Hematopoietic multipotent progenitor cell treated with erythropoietin and hydrocortisone succinate and interleukin-3 and kit ligand, for 15 days (in vitro differentiated cells): ENCODE measurements around the gene STX1A.
"Not testable (repeated sequence)": the region's sequence is repeated elsewhere in the genome, so short reads cannot be mapped to it uniquely, and the experiment has no call there.

Experiments
- DNase-seq: peaks from one replicate; pipeline ENCODE4 v3.0.0-alpha.2; 2015; ENCODE audit warnings: low spot score

The STX1A gene

DNA sequence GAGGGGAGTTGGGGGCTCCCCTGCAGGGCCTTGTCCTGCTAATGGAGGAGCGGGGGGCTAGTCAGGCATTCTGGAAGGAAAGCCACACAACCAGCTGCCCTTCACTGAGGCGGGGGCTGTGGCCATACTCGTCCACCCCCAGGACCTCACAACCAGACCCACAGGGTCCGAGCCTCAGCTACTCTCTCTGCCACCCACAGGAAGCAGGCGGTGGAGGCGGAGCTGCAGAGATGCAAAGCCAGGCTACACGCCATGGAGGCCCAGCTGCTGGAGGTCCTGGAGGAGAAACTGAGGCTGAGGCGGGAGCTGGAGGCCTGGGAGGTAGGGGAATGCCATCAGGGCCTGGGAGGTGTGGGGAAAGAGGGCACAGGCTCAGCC lies 16.0 kb upstream of the STX1A start:
- no peak for DNase-seq

DNA sequence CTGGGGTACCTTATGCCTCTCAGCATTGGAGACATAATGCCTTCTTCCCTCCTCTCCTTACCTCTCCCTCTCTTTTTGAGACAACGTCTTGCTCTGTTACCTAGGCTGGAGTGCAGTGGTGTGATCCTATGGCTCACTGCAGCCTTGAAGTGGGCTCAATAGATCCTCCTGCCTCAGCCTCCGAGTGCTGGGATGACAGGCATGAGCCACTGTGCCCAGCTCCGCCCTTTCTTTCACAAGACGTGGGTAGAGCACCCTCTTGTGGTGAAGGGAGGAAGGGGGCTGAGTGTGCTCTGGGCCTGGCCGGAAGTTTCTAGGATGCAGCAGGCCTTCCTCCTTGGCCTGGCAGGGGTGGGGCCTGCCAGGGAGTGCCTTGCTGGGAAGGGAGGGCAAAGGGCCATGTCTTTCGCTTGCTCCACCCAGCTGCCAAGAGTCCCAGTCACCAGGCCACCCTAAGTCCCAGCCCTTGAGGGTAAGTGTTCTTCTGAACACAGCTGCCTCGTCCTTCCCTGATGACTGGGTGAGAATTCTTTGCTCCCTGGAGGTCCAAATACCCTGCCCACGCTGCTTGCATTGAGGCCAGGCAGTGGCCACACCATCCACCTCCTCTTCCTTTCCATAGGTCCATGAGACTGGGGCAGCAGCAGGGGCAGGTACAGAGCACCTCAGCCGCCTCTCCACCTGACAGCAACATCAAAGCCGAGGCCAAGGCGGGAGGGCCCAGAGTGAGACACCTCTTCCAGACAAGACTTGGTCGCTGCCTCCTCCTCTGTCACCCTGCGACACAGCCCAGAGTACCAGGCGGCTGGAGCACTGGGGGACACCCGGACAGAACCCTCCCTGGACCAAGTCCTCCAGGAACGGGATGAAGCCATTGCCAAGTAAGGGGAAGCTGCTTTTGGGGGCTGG lies 15.4 kb upstream of the STX1A start:
- peak; percentile 92 for DNase-seq

DNA sequence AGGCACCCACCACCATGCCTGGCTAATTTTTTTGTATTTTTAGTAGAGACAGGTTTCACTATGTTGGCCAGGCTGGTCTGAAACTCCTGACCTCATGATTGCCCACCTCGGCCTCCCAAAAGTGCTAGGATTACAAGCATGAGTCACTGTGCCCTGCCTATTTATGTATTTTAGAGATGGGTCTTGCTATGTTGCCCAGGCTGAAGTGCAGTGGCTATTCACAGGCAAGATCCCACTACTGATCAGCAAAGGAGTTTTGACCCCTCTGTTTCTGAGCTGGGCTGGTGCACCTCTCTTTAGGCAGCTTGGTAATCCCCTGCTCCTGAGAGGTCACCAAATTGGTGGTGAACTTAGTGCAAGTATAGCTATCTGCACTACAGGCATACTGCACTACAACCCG lies 12.9 kb upstream of the STX1A start:
- no peak for DNase-seq

DNA sequence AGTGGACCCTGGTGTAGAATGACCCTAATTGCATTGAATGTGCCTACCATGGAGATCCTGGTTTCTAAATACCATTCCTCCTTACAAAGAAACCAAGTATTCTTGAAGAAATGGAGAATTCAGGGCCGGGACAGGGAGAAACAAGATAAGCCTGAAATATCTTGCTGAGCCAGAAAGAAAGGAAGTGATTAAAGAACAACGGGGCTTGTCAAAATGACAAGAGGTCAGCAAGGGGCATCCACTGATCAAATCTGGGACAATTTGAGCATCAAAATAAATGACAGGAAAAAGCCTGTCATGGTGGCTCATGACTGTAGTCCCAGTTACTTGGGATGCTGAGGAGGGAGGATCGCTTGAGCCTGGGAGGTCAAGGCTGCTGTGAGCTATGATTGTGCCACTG lies 11.0 kb upstream of the STX1A start:
- DNase-seq = no peak

DNA sequence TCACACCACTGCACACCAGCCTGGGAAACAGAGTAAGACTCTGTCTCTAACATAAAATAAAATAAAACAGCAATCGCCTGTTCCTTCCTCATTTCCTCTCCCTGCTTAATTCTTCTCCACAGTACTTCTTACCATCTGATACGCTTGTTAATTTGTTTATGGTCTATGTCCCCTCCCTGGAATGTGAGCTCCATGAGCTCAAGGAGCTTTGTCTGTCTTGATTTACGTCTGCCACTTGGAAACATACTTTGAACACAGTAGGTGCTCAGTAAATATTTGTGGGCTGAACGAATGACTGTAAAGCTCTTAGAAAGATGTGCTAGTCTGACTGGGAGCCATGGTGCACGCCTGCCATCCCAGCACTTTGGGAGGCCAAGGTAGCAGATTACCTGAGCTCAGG lies 9.1 kb upstream of the STX1A start:
- DNase-seq = no peak

DNA sequence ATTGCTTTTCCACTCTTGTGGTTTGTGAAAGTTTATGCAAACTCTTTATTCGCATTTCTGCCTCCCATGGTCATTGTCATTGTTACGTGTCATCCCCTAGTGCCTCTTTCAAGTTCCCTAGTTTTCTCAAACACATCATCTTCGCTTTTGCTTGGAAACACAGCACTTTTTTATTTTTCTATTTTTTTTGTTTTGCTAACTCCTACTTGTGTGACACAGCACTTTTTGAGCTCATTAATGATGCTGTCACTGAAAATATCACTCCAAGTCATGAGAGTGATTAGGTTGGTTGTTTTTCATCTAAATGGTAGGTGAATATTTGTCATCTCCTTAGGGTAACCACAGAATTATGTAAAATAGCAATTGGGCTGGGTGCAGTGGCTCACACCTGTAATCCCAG lies 8.5 kb upstream of the STX1A start:
- no peak for DNase-seq

DNA sequence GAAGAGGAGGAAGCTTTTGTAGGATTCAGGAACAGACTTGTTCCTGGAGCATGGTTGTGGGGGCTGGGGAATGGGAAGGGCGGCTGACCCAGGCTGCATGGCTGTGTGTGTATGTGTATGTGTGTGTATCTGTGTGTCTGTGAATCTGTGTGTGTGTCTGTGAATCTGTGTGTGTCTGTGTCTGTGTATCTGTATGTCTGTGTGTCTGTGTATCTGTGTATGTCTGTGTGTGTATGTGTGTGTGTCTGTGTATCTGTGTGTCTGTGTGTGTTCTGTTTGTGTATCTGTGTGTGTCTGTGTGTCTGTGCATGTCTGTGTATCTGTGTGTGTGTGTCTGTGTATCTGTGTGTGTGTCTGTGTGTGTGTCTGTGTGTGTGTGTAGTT lies 6.6 kb upstream of the STX1A start:
- DNase-seq = no peak

DNA sequence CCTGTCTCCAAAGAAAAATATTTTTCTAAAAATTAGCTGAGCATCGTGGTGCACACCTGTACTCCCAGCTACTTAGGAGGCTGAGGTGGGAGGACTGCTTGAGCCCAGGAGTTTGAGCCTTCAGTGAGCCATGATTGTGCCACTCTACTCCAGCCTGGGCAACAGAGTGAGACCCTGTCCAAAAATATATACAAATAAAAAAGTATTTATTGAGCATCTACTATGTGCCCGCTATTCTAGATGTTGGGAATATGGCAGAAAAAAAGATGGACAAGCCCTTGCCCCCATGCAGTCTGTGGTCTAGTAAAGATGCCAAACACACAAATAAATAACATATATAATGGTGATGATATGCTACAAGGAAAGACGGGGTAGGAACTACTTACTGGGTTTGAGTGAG lies 4.3 kb upstream of the STX1A start:
- no peak for DNase-seq

DNA sequence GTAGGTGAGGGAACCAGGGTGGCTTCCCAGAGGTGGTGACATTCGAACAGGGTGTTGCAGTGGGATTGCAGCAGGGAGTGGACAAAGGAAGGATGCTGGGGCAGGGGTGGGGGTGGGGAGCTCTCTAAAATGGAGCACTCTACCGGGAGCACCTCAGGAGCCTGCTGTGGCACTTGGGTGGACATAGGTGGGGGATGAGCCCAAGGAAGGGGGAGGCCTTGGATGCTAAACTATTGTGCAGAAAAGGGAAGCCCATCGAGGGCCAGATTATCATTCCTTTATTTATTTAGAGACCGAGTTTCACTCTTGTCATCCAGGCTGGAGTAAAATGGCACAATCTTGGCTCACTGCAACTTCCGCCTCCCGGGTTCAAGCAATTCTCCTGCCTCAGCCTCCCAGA lies 3.3 kb upstream of the STX1A start:
- DNase-seq = no peak

DNA sequence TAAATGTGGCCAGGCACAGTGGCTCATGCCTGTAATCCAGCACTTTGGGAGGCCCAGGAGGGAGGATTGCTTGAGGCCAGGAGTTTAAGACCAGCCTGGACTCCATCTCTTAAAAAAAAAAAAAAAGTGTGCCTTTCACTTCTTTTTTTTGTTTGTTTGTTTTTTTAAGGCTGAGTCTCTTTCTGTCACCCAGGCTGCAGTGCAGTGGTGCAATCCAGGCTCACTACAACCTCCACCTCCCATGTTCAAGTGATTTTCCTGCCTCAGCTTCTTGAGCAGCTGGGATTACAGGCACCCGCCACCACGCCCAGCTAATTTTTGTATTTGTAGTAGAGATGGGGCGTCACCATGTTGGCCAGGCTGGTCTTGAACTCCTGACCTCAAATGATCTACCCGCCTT lies 2.7 kb upstream of the STX1A start:
- DNase-seq = not testable (repeated sequence)

DNA sequence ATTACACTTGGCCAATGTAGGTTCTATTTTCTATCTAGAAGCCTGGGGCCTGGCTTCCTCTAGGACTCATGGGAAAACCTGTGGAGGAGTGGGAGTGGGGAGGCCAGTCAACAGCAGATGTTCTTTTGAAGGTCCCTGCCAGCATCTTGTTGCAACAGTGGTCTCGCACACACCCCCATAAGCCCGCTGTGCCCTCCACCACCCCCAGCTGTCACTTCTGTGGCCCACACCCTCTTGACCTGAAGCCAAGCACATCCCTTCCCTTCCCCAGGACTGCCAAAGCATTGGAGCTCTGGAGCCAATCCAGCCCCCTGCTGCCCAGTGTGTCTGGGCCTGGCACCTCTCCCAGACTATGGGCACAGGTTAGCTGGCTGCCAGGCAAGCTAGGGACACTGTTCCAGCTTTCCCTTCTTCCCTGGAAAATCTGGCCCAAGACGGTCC lies 1.9 kb upstream of the STX1A start:
- DNase-seq = no peak

DNA sequence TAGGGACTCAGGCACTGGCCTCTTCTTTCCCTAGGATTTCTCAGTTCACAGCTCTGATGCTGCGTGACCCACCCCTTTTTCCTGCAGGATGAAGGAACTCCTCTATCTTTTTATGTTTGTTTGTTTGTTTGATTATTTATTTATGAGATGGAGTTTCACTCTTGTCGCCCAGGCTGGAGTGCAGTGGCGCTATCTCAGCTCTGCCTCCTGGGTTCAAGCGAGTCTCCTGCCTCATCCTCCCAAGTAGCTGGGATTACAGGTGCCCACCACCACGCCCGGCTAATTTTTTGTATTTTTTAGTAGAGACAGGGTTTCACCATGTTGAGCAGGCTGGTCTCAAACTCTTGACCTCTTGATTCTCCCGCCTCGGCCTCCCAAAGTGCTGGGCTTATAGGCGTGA lies 974 bp upstream of the STX1A start:
- DNase-seq = not testable (repeated sequence)

DNA sequence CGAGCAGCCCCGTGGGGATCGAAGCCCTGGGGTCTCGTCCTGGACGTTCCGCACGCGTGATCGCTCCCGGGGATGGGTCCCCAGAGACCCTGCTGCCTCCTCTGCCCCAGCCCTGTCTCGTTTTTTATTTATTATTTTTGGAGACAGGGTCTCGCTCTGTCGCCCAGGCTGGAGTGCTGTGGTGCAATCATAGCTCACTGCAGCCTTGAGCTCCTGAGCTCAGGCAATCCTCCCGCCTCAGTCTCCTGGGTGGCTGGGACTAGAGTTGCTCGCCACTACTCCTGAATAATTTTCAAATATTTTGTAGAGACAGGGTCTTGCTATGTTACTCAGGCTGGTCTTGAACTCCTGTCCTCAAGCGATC lies 319 bp upstream of the STX1A start:
- no peak for DNase-seq

DNA sequence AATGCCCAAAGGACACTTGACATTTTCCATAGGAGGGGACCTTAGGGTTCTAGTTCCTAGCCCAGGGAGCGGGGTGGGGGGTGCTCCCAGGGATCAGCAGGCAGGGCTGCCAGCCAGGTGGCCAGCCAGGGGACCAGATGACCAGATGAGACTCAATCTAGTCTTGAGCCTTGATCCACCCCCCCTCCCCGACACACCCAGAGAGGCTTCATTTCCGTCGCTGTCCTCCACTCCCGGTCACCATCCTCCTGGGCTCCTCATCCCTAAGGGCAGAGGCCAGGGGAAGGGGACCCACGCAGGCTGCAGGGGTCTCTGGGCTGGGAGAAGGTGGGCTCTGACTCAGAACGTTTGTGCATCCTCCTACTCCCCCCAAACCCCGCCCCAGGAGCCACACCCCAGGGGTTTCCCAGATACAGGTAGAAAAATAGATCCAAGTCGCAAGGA lies 1.0 kb downstream of the STX1A start:
- DNase-seq = no peak

DNA sequence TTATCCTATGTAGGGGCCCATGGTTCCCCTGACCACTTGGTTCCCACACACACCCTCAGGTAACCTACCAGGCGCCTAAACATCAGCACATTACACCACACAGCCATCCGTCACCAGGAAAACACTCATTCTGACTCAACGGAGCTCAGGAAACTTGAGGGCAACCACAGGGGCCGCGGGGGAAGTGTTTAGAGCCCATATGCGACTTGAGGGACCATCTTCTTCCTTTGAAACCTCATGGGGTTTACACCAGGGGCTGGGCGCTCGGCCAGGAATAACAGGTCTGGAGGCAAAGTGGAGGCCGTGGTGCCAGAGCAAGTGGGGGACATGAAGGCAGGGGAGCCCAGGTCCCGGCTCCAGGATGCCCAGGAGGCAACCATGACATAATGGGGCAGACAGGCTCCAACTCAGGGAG lies 1.5 kb downstream of the STX1A start:
- no peak for DNase-seq

DNA sequence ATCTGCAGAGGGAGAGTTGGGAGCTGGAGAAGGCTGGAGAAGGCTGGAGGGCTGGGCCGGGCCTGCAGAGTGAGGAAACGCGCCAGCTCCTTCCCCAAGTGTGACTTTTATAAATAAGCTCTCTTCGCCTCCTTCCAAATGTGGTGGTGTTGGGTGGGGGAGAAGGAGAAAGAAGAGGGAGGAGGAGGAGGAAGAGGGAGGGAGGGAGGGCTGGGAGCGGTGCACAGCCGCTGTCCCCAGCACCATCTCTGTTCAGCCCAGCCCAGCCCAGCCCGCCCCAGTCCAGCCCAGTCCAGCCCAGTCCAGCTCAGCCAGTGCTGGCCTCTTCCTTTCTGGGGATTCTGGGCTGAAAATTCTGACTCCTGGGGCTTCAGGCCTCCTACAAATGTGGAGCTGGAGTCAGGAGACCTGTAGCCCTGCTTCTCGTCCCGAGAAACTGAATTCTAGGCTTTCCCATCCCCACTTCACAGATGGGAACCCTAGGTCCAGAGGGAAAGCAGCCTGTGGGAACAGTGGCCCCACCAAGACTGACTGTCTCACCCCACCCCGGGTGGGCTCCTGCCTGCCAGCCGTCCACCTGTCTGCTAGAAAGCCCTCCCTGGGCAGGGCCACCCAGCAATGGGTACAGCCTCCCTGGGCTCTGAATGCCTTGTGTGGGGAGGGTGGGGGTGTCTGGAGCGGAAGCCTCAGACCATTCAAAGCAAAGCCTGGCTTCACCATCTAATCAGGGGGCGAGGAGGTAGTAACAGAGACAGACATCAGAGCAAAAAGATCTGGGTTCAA lies 2.3 kb downstream of the STX1A start:
- DNase-seq = no peak

DNA sequence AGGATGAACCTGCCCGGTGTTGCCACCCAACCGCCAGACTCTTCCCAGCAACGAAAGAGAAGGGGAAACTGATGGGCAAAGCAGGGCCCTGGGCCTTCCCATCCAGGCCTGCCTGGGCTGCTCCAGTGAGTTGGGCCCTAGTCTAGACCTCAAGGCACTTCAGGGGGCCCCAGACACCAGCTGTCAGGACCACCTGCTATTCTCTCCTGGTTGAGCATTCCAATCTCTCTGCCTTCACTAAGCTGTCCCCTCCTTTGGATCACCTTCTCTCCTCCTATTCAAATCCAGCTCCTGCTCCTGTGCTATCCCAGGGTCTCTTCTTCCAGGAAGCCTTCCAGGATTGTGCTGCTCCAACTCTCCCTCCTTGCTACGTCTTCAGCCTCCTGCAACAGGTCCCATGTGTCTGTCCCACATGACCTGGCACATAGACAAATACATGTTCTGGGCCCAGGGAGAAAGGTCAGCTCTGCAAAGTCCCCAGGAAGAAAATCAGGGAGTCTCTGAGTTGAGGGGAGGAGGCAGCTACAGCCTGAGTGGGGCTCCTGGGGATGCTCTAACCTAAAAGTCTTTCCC lies 3.1 kb downstream of the STX1A start:
- no peak for DNase-seq

DNA sequence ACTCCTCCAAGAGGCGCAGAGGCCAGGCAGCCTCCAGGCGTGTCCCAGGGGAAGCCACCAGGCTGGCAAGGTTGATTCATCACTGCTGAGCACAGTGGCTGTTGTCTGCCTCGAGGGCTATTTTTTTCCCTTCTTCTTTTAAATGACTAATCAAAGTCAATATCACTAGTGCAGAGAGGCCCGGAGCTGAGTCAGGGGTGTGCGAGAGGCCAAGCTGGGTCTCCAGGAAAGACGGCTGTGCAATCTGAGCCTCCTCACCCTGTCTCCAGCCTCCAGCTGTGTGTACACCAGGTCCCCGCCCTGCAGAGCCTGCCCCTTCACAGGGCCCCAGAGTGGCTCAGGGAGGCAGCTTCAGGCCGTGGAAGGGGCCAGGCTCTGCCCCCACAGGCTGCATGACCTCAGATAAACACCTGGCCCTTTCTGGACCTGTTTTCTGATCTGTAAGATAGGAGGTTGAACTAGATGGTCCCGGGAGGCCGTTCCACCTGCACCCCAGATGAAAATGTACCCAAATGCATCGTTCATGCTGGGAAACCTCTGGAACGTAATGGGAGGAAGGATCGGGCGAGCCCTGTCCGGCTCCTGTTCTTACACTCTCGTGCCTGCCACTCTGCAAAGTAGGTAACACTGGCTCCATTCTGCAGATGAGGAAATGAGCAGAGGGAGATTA lies 3.7 kb downstream of the STX1A start:
- DNase-seq = no peak

DNA sequence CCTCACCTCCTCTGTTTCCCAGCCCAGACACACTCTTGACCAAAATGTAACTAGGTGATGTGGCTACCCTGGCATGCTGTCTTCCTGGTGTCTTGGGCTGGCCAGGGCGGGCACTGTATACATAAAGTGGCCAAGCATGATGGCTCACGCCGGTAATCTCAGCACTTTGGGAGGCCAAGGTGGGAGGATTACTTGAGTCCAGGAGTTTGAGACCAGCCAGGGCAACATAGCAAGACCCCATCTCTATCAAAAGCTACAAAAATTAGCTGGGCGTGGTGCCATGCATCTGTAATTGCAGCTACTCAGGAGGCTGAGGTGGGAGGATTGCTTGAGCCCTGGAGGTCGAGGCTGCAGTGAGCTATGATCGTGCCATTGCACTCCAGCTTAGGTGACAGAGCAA lies 6.2 kb downstream of the STX1A start:
- DNase-seq = not testable (repeated sequence)

DNA sequence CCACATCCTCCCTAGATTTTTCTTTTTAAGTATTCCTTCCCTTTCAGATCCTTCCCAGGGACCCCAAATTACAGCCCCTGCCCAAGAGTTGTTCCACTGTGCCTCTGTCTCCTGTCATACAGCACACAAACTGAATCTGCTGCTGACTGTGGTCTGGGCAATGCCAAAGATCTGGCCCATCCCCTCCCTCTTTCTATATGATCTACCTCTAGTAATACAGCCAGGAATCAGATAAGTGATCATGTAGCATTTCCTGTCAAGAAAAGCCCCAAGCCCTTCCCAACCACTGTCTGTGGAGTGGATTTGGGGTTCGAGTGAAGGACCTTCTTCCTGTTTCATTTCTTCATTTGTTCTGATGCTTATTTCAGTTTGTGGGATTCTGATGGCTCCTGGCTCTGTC lies 6.7 kb downstream of the STX1A start:
- DNase-seq = no peak

DNA sequence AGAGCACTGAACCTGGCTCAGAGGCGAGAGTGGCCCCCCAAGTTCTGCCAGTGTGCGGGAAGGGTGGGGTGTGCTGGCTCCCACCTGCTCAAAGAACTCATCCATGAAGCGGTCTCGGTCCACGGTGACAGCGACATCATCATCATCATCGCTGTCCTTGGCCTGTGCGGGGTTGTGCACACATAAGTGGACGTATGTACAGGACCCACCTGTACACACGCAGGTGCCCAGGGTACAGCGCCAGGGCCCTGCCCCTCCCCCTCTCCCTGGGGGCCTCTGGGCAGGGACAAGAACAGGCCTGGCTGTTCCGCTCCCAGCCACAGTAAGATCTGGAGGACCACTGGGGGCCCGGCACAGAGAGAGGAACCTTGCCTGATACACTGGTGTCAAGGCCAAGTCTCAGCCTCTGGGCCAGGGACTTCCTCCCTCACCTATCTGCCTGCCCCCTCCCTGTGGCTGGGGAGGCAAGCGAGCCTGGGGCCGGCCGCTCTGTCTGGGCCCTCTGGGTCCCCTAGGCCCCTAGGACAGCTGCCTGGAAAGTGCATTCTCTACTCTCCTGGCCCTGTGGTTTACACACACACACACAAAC lies 10.4 kb downstream of the STX1A start:
- DNase-seq = no peak

DNA sequence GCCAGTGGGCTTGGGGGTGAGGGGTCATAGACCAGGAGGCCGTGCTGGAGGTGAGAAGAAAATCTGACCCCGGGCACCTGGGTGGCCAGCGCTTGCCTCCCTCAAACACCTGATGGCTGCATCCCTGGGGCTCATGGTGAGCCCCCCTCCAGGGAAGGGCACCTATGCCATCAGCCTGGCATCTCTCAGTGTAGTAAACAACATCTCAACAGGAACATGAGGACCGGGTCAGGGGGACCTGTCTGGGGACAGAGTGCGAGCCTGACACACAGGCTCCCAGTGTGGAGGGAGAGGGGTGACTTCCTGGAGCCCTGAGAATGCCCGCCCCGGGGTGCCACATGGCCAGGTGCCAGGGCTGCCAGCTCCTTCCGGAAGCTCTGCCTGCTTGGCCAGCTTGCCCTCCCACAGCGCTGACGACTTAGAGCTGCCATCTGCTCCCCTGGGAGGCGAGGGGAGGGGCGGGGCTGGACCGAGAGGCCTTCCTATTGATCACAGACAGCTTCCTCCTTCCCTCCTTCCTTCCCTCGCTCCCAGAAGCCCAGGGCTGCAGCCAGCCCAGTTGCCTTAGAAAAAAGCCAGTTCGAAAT lies 12.3 kb downstream of the STX1A start:
- DNase-seq = no peak
